Muscle of leg (tissue), 11 donors: ENCODE measurements around the gene SAMD11. TPM values are rescaled to one million over a fixed set of nuclear protein-coding genes. Genes with fewer than 3 reads are reported as not detected.

Source experiments
- DNase-seq: peaks from one replicate; pipeline ENCODE4 v3.0.0; 2013
- H3K27ac ChIP-seq: one replicate; pipeline ENCODE4 v1.5.1; 2013; ENCODE audit warnings: mild to moderate bottlenecking, low read length, control low read depth
- H3K27me3 ChIP-seq: one replicate; pipeline ENCODE4 v1.6.1; 2013; ENCODE audit warnings: low read length; ENCODE audit not compliant: control insufficient read depth, insufficient read depth
- H3K36me3 ChIP-seq: one replicate; pipeline ENCODE4 v1.6.1; 2013; ENCODE audit warnings: low read length; ENCODE audit not compliant: control insufficient read depth, insufficient read depth
- H3K4me1 ChIP-seq: one replicate; pipeline ENCODE4 v1.6.1; 2013; ENCODE audit warnings: low read length; ENCODE audit not compliant: control insufficient read depth, insufficient read depth
- H3K4me3 ChIP-seq: one replicate; pipeline ENCODE4 v1.5.1; 2013; ENCODE audit warnings: low read length, control low read depth
- H3K9me3 ChIP-seq: replicated peaks from 2 replicates; pipeline ENCODE4 v1.6.1; 2013; ENCODE audit warnings: low read depth, low read length; ENCODE audit not compliant: control insufficient read depth
- WGBS: methylation state at CpG from one replicate; pipeline ENCODE4 v1.1.5; 2013; ENCODE audit warnings: missing lambda C conversion rate; ENCODE audit not compliant: insufficient coverage; 5-methylcytosine and 5-hydroxymethylcytosine counted together
- polyA plus RNA-seq, 8 donors: library from polyadenylated mRNA; unstranded; fragments of 120-200 nt; gene quantifications; one replicate each; pipeline versions ENCODE4 v1.2.1 to v1.2.3, GENCODE V29; 2013; ENCODE audit warnings: inconsistent platforms in 1 of 8, low replicate concordance in 1 of 8; ENCODE audit not compliant: insufficient read length in 8 of 8, insufficient read depth in 1 of 8
- total RNA-seq: library from RNA; stranded (reverse); fragments of 120-200 nt; gene quantifications from one replicate; pipeline ENCODE4 v1.2.4, GENCODE V29; 2013

Gene SAMD11
- total and polyA plus RNA-seq, 9 donors: 2.4 to 9.2 (median 6.3) TPM

DNA sequence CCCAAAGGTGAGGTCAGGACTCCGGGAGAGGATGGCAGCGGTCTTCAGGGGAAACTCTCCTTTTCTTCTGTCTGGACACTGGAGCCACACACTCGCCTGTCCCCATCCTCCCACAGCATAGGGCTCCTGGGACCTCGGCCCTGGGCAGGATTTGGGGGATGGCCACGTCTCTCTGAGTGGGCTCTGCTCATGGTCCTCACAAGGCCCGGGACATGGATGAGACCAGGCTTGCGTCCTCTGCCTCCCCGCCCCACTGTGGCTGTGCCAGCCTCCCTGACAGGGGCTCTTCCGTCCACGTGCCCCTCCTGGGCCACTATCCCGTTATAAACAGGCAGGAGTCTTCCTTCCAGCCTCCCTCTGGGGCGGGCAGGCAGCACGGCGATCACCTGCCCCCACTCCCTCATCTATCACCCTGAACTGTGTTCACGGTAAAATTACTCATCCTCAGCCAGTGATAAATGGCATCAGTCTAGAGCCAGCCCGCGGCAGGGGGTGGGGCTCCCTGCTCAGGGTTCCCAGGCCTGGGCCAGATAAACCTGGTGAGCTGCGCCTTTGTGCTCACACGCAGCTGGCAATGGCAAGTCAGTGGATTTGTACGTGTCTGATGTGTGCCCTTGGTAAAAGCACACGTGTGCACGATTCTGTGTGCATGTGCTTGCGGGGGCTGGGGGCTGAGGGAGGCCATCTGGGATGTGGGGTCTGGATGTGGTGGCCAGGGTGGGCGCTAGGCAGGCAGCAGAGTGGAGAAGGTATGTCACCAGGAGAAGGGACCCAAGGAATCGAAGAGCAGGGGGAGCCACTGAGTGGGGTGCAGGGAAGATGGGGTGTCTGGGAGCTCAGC, 12.6 kb upstream of the SAMD11 start:
- peaks cover 9% of the 10 kb centered on the region for H3K4me1 ChIP-seq
- no peak overlapping the region for H3K27ac ChIP-seq
- 48% methylated on average over 22 of the region's 25 CpGs for WGBS
- H3K27me3 ChIP-seq: peaks cover 78% of the 10 kb centered on the region
- no peaks in the 10 kb centered on the region for H3K9me3 ChIP-seq
- no peak overlapping the region for H3K4me3 ChIP-seq
- H3K36me3 ChIP-seq: no peaks in the 10 kb centered on the region
- DNase-seq: peak; percentile 15

DNA sequence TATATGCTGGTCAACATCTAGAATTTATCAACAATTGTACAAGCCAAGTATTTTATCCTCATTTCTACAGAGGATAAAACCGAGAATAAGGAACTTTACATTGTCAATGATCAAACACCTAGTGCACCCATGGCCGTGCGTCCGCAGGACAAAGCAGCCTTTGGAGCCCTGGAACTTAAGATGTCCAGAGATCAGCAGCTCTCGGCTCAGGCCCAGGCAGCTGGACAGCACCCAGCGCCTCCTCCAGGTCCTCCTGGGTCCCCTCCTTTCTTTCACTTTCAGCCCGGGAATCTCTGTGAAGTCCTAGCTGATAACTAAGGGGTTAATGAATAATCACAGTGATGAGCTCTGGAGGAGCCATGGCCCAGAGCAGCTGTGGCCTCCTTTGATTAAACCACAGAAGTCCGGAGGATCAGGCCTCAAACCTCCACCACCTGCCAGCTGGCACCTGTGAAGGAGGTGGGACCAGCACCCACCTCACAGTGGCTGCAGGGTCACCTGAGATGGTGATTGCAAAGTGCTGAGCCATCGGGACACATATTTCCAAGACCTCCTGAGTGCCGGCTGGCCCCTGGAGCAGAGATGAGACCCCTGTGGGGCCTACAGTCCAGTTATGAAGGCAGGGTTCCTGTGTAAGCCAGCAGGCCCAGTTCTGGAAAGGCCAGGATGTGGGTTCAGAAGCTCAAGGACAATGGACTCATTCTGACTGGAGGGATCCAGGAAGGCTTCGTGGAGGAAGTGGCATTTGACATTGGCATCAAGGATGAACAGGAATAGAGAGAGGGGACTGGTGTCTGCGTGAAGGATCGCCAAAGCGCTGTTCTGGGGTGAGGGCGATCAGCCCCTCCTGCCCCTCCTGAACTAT, 11.6 kb upstream of the SAMD11 start:
- WGBS: 48% methylated on average over 12 of the region's 15 CpGs
- H3K4me1 ChIP-seq: peaks cover 17% of the 10 kb centered on the region
- H3K27me3 ChIP-seq: peaks cover 78% of the 10 kb centered on the region
- peak; percentile 11 for DNase-seq
- H3K9me3 ChIP-seq: no peaks in the 10 kb centered on the region
- no peak overlapping the region for H3K4me3 ChIP-seq
- H3K36me3 ChIP-seq: no peaks in the 10 kb centered on the region
- no peak overlapping the region for H3K27ac ChIP-seq

DNA sequence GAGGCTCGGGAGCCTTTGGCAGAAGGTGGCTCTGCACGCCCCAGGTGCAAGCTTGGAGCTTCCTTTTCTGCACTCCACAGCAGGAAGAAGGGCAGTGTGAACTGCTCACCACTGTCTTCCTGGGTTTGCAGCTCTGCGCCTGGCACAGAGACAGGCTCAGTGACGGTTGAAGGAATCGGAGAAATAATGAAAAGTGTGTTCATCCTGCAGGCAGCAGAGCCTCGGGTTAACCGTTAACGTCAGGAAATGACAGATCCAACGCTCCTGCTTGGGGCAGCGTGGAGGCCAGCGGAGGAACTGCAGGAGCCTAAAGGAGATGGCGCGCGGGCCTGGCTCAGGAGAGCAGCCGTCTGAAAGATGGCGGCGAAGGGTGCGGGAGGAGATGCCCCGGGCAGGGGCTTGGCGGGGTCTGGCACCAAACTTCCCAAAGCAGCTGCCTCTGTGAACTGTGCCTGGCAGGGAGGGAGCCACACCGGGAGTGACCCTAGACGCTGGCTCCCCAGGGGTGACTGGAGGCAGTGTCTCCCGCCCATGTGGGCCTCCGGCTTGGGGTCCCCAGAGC, 10.9 kb upstream of the SAMD11 start:
- DNase-seq: no peak
- peaks cover 17% of the 10 kb centered on the region for H3K4me1 ChIP-seq
- peaks cover 81% of the 10 kb centered on the region for H3K27me3 ChIP-seq
- H3K27ac ChIP-seq: no peak overlapping the region
- H3K36me3 ChIP-seq: no peaks in the 10 kb centered on the region
- no peaks in the 10 kb centered on the region for H3K9me3 ChIP-seq
- 31% methylated on average over 23 of the region's 24 CpGs for WGBS
- no peak overlapping the region for H3K4me3 ChIP-seq

DNA sequence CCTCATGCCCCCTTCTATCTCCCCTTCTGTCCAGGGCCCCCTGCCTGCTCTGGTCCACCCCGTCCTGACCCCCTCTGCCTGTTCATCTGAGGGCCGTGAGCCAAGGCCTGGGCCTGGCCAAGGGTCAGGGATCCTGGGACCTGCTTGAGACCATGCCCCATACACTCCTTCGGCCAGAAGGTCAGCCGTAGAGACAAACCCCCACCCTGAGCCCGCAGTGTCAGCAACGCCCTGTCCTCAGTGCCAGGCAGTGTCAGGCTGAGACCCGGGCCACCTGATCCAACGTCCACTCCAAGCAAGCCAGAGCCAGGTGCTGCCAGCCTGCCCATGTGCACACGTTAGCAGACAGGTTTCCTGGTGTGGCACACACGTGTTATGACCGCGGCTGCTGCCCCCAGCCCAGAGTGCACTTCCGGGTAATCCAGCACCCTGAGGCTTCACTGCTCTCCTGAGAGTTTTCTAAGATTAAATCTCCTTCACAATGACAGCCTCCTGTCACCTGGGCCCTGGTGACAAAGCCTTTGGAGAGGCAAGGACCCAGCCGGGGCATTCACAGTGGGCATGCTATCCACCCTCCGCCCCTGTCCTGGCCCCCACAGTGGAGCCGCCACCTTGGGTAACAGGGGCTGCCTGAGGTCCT, 10.1 kb upstream of the SAMD11 start:
- Histone ChIP-seq H3K4me3 (no peak overlapping the region), H3K4me1 (peaks cover 17% of the 10 kb centered on the region), H3K9me3 (no peaks in the 10 kb centered on the region), H3K27me3 (peaks cover 85% of the 10 kb centered on the region), H3K27ac (no peak overlapping the region), H3K36me3 (no peaks in the 10 kb centered on the region)
- 68% methylated on average over 16 of the region's 16 CpGs for WGBS
- DNase-seq: no peak

DNA sequence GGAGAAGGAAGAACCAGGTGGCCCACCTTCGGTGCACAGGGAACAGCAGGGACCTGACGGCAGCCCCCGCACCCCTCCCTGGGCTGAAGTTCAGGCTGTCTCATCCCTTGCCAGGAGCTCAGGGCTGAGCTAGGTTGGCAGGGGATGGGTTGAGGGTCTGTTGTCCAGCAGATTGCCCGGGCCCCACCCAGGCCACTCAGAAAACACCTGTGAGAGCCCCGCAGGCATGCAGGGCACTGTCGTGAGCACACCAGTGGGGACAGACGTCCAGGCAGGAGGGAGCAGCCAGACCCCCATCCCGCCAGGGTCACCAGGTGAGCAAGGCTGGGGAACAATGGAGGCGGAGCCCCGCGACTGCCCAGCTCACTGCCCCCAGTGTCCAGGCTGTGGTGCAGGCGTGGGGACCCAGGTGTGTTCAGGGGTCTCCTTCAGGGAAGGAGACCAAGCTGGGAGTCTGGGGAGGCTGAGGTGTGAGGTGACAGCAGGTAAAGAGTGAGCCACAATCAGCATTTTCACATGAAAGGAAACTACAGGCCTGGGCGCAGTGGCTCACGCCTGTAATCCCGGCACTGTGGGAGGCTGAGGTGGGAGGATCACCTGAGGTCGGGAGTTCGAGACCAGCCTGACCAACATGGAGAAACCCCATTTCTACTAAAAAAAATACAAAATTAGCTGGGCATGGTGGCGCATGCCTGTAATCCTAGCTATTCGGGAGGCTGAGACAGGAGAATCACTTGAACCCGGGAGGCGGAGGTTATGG, 9.4 kb upstream of the SAMD11 start:
- WGBS: 74% methylated on average over 14 of the region's 21 CpGs
- Histone ChIP-seq H3K27me3 (peaks cover 92% of the 10 kb centered on the region), H3K9me3 (no peaks in the 10 kb centered on the region), H3K4me3 (no peak overlapping the region), H3K4me1 (peaks cover 17% of the 10 kb centered on the region), H3K27ac (no peak overlapping the region), H3K36me3 (no peaks in the 10 kb centered on the region)
- no peak for DNase-seq

DNA sequence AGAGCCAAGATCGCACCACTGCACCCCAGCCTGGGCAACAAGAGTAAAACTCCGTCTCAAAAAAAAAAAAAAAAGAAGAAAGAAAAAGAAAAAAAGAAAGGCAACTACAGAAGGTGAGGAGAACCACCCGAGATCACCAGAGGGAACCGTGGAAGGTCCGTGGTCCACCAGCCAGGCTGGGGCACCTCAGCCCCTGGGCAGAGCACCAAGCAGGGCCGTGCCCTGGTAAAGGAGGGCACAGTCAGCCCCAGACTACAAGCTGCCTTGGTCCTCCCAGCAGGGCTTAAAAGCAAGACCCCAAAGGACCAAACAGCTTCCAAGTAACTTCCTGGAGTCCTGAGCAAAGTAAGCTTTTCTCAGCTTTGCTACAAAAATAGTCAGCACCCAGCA, 8.8 kb upstream of the SAMD11 start:
- no peak overlapping the region for H3K27ac ChIP-seq
- no peaks in the 10 kb centered on the region for H3K36me3 ChIP-seq
- H3K4me3 ChIP-seq: no peak overlapping the region
- peaks cover 96% of the 10 kb centered on the region for H3K27me3 ChIP-seq
- H3K9me3 ChIP-seq: no peaks in the 10 kb centered on the region
- peaks cover 19% of the 10 kb centered on the region for H3K4me1 ChIP-seq
- DNase-seq: no peak
- WGBS: 64% methylated on average over 3 of the region's 6 CpGs

DNA sequence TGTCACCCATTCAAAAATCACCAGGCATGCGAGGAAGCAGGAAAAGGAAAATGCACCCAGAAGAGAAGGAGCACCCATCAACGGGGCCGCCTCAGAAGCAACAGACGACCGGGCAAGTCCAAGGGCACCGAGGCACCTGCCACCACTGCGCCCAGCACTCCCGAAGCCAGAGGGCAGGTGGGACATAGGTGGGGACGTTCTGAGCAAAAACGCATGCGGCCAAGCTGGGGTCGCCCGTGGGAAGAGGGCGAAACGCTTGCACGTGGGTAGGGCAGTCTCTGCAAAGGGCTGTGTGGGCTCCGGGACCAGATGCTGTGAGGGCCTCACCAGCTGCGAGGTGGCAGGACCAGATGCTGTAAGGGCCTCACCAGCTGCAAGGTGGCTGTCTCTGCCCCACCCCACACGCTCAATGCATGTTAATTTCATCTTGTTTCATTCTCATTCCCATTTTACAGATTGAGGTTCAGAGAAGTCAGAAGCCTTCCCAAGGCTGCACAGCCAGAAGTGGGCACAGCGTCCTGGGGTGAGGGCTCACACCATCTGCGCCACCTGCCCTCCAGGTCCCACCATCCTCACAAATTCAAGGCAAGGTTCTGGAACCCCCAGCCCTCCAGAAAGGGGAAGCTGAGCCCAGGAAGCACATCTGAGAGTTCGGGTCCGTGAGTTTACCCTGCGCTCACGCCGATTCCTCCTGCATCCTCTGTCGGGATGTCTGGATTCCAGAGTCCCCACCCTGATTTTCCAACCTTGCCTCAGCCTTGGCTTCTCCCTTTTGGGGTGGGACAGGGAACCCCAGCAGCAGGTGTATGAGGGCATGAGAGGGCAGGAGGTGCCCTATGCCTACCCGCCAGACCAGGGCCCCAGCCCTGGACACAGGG, 8.2 kb upstream of the SAMD11 start:
- no peaks in the 10 kb centered on the region for H3K9me3 ChIP-seq
- H3K27me3 ChIP-seq: peaks cover 97% of the 10 kb centered on the region
- H3K4me3 ChIP-seq: no peak overlapping the region
- DNase-seq: no peak
- 72% methylated on average over 26 of the region's 28 CpGs for WGBS
- peaks cover 22% of the 10 kb centered on the region for H3K4me1 ChIP-seq
- H3K27ac ChIP-seq: no peak overlapping the region
- H3K36me3 ChIP-seq: no peaks in the 10 kb centered on the region

DNA sequence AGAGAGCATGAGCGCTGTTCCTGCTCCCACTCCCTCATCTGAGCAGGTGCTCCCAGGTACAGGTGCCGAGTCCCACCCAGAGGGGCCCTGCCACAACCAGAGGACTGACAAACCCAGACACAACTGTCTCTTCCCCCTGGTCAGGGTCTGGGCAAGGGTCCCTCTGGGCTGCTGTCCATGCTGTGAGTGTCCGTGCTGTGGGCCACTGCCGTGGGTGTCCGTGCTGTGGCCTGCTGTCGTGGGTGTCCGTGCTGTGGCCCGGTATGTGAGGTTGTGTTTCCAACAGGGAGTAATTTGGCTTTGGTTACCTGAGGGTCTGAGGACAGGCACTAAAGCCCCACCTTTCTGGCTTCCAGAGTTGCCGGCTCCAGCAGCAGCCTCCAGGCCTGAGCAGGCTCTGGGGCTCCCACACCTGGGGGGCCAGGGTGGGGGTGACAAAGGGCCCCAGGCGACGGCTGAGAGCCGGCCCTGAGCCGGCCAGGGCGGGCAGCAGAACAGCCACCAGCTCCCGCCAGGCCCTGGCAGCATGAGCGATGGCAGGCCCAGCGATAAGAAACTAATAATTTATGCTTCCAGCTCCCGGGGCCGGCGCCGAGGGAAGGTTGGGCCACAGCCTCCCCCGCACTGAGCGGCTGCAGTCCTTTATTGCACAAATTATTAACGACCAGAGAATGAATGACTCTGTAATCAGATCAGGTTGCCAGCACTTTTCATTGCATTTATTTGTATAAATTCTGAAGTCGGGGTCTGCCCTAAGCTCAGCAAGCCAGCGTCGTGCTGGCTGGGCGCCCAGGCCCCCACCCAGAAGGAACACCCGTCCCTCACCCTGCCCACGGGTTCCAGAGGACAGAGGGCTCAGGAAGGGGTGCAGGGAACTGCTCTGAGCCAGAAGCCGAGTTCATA, 7.3 kb upstream of the SAMD11 start:
- Histone ChIP-seq H3K4me1 (peaks cover 29% of the 10 kb centered on the region), H3K9me3 (no peaks in the 10 kb centered on the region), H3K4me3 (no peak overlapping the region), H3K27me3 (peaks cover 94% of the 10 kb centered on the region), H3K36me3 (no peaks in the 10 kb centered on the region), H3K27ac (no peak overlapping the region)
- no peak for DNase-seq
- 22% methylated on average over 18 of the region's 31 CpGs for WGBS
